Measurements from ENCODE around the gene PDLIM1. TPM values are rescaled to one million over a fixed set of nuclear protein-coding genes. Genes with fewer than 3 reads are reported as not detected.

The PDLIM1 gene
- total and polyA plus RNA-seq, 9 of the 15 experiments (the other 6 are each of a cell fraction or from before 2014, with no cell fraction given): 19.8 to 164 (median 39.1) TPM

DNA sequence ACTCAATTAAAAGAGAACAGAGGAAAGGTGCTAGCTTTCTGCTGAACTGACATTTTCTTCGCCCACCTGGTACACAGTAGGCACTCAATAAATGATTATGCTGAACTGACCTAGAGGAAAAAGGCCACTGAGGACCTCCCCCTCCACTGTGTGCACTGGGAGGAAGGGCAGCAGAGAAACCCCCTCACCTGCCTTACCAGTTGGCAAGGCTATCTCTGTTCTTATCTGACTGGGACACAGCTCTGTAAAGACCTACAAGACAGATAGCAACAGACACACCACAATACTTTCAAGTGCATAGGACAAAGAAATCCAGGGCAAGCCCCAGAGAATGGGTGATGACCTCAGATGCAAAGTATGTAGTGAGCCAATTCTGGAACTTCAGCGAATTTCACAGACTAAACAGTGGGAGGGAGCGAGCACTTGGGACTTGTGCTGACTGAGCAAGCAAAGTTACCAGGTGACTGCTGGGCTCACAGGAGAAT, 30.4 kb downstream of the PDLIM1 start (continued):
- TF ChIP-seq GABPB2 (CRISPR knock-in tag; conservative IDR thresholded peaks at IDR 0.05): no peak

DNA sequence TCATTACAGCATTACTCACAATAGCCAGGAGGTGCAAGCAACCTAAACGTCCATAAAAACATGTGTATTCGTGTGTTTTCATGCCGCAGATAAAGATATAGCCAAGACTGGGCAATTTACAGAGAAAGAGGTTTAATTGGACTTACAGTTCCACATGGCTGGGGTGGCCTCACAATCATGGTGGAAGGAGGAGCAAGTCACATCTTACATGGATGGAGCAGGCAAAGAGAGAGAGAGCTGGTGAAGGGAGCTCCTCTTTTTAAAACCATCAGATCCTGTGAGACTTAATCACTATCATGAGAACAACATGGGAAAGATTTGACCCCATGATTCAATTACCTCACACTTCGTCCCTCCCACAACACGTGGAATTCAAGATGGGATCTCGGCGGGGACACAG, 33.0 kb downstream of the PDLIM1 start:
- Histone ChIP-seq H3K9me3 (replicated peaks; ENCODE audit: control insufficient read depth, insufficient read depth, low read depth, low read length) (no peaks in the 10 kb centered on the region), H3K4me2 (ENCODE audit: insufficient read depth, low read length) (no peak overlapping the region), H3K9ac (ENCODE audit: insufficient read depth in 1 of 2, low read depth in 2 of 2, low read length in 2 of 2) (no peak overlapping the region), H3K9me1 (ENCODE audit: control insufficient read depth, insufficient read depth, low read length) (no peaks in the 10 kb centered on the region), H3K36me3 (ENCODE audit: control insufficient read depth, insufficient read depth, low read length) (peaks cover 51% of the 10 kb centered on the region; the same call in 2 of the 3 replicates), H2AFZ (ENCODE audit: low read depth, low read length) (no peak overlapping the region), H3K27me3 (ENCODE audit: control insufficient read depth in 2 of 2, insufficient read depth in 2 of 2, low read length in 2 of 2) (no peaks in the 10 kb centered on the region), H3K79me2 (ENCODE audit: control insufficient read depth, insufficient read depth, low read length) (peaks cover 14% of the 10 kb centered on the region; the same call in 2 of the 3 replicates), H4K20me1 (replicated peaks; ENCODE audit: control insufficient read depth, insufficient read depth, low read length) (no peaks in the 10 kb centered on the region), H3K4me1 (replicated peaks in 1 of 2; ENCODE audit: control insufficient read depth in 2 of 2, insufficient read depth in 2 of 2, low read length in 2 of 2) (peaks cover 5 to 8% of the 10 kb centered on the region in 2 experiments; a peak in 4 of 5 replicates), H3K4me3 (no peak overlapping the region), H3K27ac (ENCODE audit: extremely low read depth, low read depth, low read length) (no peak overlapping the region)
- TF ChIP-seq ZNF431 (CRISPR knock-in tag; IDR thresholded peaks at IDR 0.05): peak; percentile 95
- TF ChIP-seq ZNF184 (CRISPR knock-in tag; IDR thresholded peaks at IDR 0.05): no peak
- TF ChIP-seq STAT5B (CRISPR knock-in tag; IDR thresholded peaks at IDR 0.05): no peak
- TF ChIP-seq MAFF (IDR thresholded peaks at IDR 0.05; ENCODE audit: low read length): no peak
- TF ChIP-seq, protein P1, sequence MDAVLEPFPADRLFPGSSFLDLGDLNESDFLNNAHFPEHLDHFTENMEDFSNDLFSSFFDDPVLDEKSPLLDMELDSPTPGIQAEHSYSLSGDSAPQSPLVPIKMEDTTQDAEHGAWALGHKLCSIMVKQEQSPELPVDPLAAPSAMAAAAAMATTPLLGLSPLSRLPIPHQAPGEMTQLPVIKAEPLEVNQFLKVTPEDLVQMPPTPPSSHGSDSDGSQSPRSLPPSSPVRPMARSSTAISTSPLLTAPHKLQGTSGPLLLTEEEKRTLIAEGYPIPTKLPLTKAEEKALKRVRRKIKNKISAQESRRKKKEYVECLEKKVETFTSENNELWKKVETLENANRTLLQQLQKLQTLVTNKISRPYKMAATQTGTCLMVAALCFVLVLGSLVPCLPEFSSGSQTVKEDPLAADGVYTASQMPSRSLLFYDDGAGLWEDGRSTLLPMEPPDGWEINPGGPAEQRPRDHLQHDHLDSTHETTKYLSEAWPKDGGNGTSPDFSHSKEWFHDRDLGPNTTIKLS (IDR thresholded peaks at IDR 0.05; ENCODE audit: borderline replicate concordance, low read depth): no peak
- BruUV-seq (replicated peaks): no TSS peak
- no peak for FAIRE-seq
- no peak for ATAC-seq
- intact Hi-C loops (cut with micrococcal nuclease): no loop called here
- in situ Hi-C loops (cut with MboI): no loop called here
- 88% methylated on average over 7 of the region's 7 CpGs for WGBS (ENCODE audit: insufficient coverage, low coverage, missing lambda C conversion rate)
- ChIA-PET POLR2A (interaction anchor here (0.6 kb wide), 1 partner anchor 22 kb away, joined by 3 read pairs; no protein-coding TSS in a partner anchor), CTCF (ENCODE audit: low intra/inter-chr PET ratio) (no interaction called here)
- no peak for DNase-seq (ENCODE audit: extremely low read depth in 1 of 4, low spot score in 3 of 4)

All from K562 (cell line).